ENCODE data around the gene SPTB.
"Not testable (repeated sequence)": the region's sequence is repeated elsewhere in the genome, so short reads cannot be mapped to it uniquely, and the experiment has no call there.

The SPTB gene

GRCh38 chr14:64812412-64812811 lies 67.3 kb downstream of the SPTB start:
- no peak overlapping the region for H3K4me3 ChIP-seq (ENCODE audit: control insufficient read depth, low read depth, low read length)
- DNase-seq (ENCODE audit: low read depth) = no peak
- no peak for TF ChIP-seq CTCF (IDR thresholded peaks at IDR 0.05; ENCODE audit: control insufficient read depth, insufficient read depth, low read depth, low read length, missing control alignments)

- no peak for TF ChIP-seq CTCF (IDR thresholded peaks at IDR 0.05; ENCODE audit: control insufficient read depth, insufficient read depth, low read depth, low read length, missing control alignments)
- no peak for DNase-seq (ENCODE audit: low read depth)
- H3K4me3 ChIP-seq (ENCODE audit: control insufficient read depth, low read depth, low read length) = no peak overlapping the region
Observed at GRCh38 chr14:64811676-64812075, 68.0 kb downstream of the SPTB start.

- H3K4me3 ChIP-seq (ENCODE audit: control insufficient read depth, low read depth, low read length) = no peak overlapping the region
- TF ChIP-seq CTCF (IDR thresholded peaks at IDR 0.05; ENCODE audit: control insufficient read depth, insufficient read depth, low read depth, low read length, missing control alignments) = no peak
- no peak for DNase-seq (ENCODE audit: low read depth)
Observed at GRCh38 chr14:64808449-64808848, 71.3 kb downstream of the SPTB start.

- TF ChIP-seq CTCF (IDR thresholded peaks at IDR 0.05; ENCODE audit: control insufficient read depth, insufficient read depth, low read depth, low read length, missing control alignments) = no peak
- DNase-seq (ENCODE audit: low read depth) = no peak
- H3K4me3 ChIP-seq (ENCODE audit: control insufficient read depth, low read depth, low read length) = no peak overlapping the region
Observed at GRCh38 chr14:64807551-64807950, 72.2 kb downstream of the SPTB start.

- TF ChIP-seq CTCF (IDR thresholded peaks at IDR 0.05; ENCODE audit: control insufficient read depth, insufficient read depth, low read depth, low read length, missing control alignments) = no peak
- DNase-seq (ENCODE audit: low read depth) = no peak
- H3K4me3 ChIP-seq (ENCODE audit: control insufficient read depth, low read depth, low read length) = no peak overlapping the region
Observed at GRCh38 chr14:64806862-64807495, 72.7 kb downstream of the SPTB start.

GRCh38 chr14:64806202-64806861 lies 73.4 kb downstream of the SPTB start:
- TF ChIP-seq CTCF (IDR thresholded peaks at IDR 0.05; ENCODE audit: control insufficient read depth, insufficient read depth, low read depth, low read length, missing control alignments) = no peak
- DNase-seq (ENCODE audit: low read depth) = no peak
- H3K4me3 ChIP-seq (ENCODE audit: control insufficient read depth, low read depth, low read length) = no peak overlapping the region

- H3K4me3 ChIP-seq (ENCODE audit: control insufficient read depth, low read depth, low read length) = not testable (repeated sequence)
Observed at GRCh38 chr14:64805646-64806045, 74.1 kb downstream of the SPTB start.

More at GRCh38 chr14:64805646-64806045, 74.1 kb downstream of the SPTB start:
- DNase-seq (ENCODE audit: low read depth) = not testable (repeated sequence)
